KMS-11 (cell line): ENCODE results near the gene TARS3.

ENCODE experiments used
- H2AFZ ChIP-seq: fragments of 200-600 bp; sonication (generic); 2 replicates; pipeline ENCODE4 v1.6.1; 2016; ENCODE audit warnings: antibody characterized with exemption, mixed run types, low read depth
- H3K27ac ChIP-seq: fragments of 200-600 bp; sonication (generic); 2 replicates; pipeline ENCODE4 v1.6.1; 2016; ENCODE audit warnings: mild to moderate bottlenecking, mixed run types
- H3K27me3 ChIP-seq: fragments of 200-600 bp; sonication (generic); 2 replicates; pipeline ENCODE4 v1.6.1; 2017; ENCODE audit warnings: mild to moderate bottlenecking, low read depth, mixed run types, moderate library complexity; ENCODE audit not compliant: insufficient read depth
- H3K36me3 ChIP-seq: fragments of 200-600 bp; sonication (generic); 2 replicates; pipeline ENCODE4 v1.6.1; 2017; ENCODE audit warnings: mild to moderate bottlenecking, mixed run types; ENCODE audit not compliant: insufficient read depth
- H3K4me1 ChIP-seq: fragments of 200-600 bp; sonication (generic); 2 replicates; pipeline ENCODE4 v1.6.1; 2016; ENCODE audit warnings: mild to moderate bottlenecking, low read depth, mixed run types; ENCODE audit not compliant: poor library complexity, severe bottlenecking
- H3K4me2 ChIP-seq: fragments of 200-600 bp; sonication (generic); 2 replicates; pipeline ENCODE4 v1.7.0; 2016; ENCODE audit warnings: mild to moderate bottlenecking, mixed run types
- H3K4me3 ChIP-seq: fragments of 200-600 bp; sonication (generic); IDR thresholded peaks from 2 replicates; pipeline ENCODE4 v1.6.1; 2017; ENCODE audit warnings: low read depth, low read length, mixed read lengths; ENCODE audit not compliant: insufficient read depth
- H3K79me2 ChIP-seq: fragments of 200-600 bp; sonication (generic); 2 replicates; pipeline ENCODE4 v1.6.1; 2016; ENCODE audit warnings: low read depth, mixed run types; ENCODE audit not compliant: insufficient read depth
- H3K9ac ChIP-seq: fragments of 200-600 bp; sonication (generic); 2 replicates; pipeline ENCODE4 v1.6.1; 2016; ENCODE audit warnings: mild to moderate bottlenecking, mixed run types
- H4K20me1 ChIP-seq: fragments of 200-600 bp; sonication (generic); 2 replicates; pipeline ENCODE4 v1.6.1; 2016; ENCODE audit warnings: mild to moderate bottlenecking, mixed run types; ENCODE audit not compliant: insufficient read depth
- TF ChIP-seq, protein P1 (sequence below): fragments of 200-600 bp; sonication (generic); conservative IDR thresholded peaks from 2 replicates; pipeline ENCODE4 v1.6.1; 2017; ENCODE audit warnings: low read depth, mild to moderate bottlenecking, antibody characterized with exemption, low read length, moderate library complexity, mixed read lengths

Gene TARS3

GRCh38 chr15:101648356-101648755, 75.9 kb downstream of the TARS3 start:
- no peak overlapping the region for H3K9ac ChIP-seq
- no peak overlapping the region for H3K4me3 ChIP-seq
- H3K27me3 ChIP-seq: no peaks in the 10 kb centered on the region
- H3K79me2 ChIP-seq: peaks cover 57% of the 10 kb centered on the region
- H2AFZ ChIP-seq: no peak overlapping the region
- peaks cover 8% of the 10 kb centered on the region; the same call in 1 of the 2 replicates for H3K36me3 ChIP-seq
- H3K27ac ChIP-seq: no peak overlapping the region
- H3K4me2 ChIP-seq: no peak overlapping the region
- H3K4me1 ChIP-seq: peaks cover 41% of the 10 kb centered on the region
- 0 out of 2 replicates have a peak, but pooled peaks cover 4% of the 10 kb centered on the region for H4K20me1 ChIP-seq
- TF ChIP-seq, protein P1, sequence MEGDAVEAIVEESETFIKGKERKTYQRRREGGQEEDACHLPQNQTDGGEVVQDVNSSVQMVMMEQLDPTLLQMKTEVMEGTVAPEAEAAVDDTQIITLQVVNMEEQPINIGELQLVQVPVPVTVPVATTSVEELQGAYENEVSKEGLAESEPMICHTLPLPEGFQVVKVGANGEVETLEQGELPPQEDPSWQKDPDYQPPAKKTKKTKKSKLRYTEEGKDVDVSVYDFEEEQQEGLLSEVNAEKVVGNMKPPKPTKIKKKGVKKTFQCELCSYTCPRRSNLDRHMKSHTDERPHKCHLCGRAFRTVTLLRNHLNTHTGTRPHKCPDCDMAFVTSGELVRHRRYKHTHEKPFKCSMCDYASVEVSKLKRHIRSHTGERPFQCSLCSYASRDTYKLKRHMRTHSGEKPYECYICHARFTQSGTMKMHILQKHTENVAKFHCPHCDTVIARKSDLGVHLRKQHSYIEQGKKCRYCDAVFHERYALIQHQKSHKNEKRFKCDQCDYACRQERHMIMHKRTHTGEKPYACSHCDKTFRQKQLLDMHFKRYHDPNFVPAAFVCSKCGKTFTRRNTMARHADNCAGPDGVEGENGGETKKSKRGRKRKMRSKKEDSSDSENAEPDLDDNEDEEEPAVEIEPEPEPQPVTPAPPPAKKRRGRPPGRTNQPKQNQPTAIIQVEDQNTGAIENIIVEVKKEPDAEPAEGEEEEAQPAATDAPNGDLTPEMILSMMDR: no peak

GRCh38 chr15:101647251-101647650, 77.0 kb downstream of the TARS3 start:
- Histone ChIP-seq H3K4me3 (no peak overlapping the region), H3K27me3 (no peaks in the 10 kb centered on the region), H3K27ac (no peak overlapping the region), H3K36me3 (peaks cover 8% of the 10 kb centered on the region; the same call in 1 of the 2 replicates), H2AFZ (no peak overlapping the region), H3K4me1 (peaks cover 46% of the 10 kb centered on the region), H3K79me2 (peaks cover 51% of the 10 kb centered on the region), H4K20me1 (0 out of 2 replicates have a peak, but pooled peaks cover 4% of the 10 kb centered on the region), H3K9ac (no peak overlapping the region), H3K4me2 (no peak overlapping the region)
- TF ChIP-seq, protein P1: no peak

DNA sequence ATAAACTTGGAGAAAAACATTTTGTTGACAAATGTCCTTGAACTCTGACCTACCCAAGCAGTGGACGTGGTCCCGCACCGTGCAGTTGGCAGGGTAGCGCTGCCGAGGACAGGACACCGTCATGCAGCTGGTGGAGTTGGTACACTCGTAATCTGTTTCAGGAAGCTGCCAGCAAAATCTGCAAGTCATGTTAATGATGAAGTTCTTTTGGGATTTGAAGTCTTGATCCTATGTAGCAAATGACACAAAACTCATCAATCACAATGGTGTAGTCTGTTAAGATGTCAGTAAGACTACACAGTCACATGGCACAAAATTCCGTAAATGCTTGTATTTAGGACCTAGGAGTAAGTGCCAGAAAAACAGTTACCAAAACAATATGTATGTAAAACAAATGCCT, 77.6 kb downstream of the TARS3 start:
- TF ChIP-seq, protein P1: no peak
- Histone ChIP-seq H3K4me1 (peaks cover 52% of the 10 kb centered on the region), H3K4me2 (no peak overlapping the region), H3K27ac (no peak overlapping the region), H4K20me1 (peaks cover 7% of the 10 kb centered on the region; the same call in 1 of the 2 replicates), H3K4me3 (no peak overlapping the region), H3K27me3 (no peaks in the 10 kb centered on the region), H3K36me3 (peaks cover 8% of the 10 kb centered on the region; the same call in 1 of the 2 replicates), H3K9ac (no peak overlapping the region), H3K79me2 (peaks cover 51% of the 10 kb centered on the region), H2AFZ (no peak overlapping the region)

GRCh38 chr15:101642361-101642760, 81.9 kb downstream of the TARS3 start:
- Histone ChIP-seq H3K4me1 (peaks cover 42% of the 10 kb centered on the region), H3K4me2 (peak overlapping the region; percentile 52; the same call in 1 of the 2 replicates), H3K9ac (no peak overlapping the region), H3K36me3 (peaks cover 3% of the 10 kb centered on the region; the same call in 1 of the 2 replicates), H3K27me3 (no peaks in the 10 kb centered on the region), H3K27ac (no peak overlapping the region; the same call in 1 of the 2 replicates), H3K79me2 (peaks cover 8% of the 10 kb centered on the region), H3K4me3 (no peak overlapping the region), H4K20me1 (peaks cover 8% of the 10 kb centered on the region; the same call in 1 of the 2 replicates), H2AFZ (no peak overlapping the region)
- TF ChIP-seq, protein P1: no peak
